GM21423 (cell line): Measurements from ENCODE around the gene TCEAL4.

Source experiments
- ATAC-seq: cut with Tn5 transposase; IDR thresholded peaks from one replicate; pipeline ENCODE4 v1.9.1; 2021; ENCODE audit warnings: mild to moderate bottlenecking, moderate library complexity; ENCODE audit not compliant: unreplicated experiment

TCEAL4 gene

DNA sequence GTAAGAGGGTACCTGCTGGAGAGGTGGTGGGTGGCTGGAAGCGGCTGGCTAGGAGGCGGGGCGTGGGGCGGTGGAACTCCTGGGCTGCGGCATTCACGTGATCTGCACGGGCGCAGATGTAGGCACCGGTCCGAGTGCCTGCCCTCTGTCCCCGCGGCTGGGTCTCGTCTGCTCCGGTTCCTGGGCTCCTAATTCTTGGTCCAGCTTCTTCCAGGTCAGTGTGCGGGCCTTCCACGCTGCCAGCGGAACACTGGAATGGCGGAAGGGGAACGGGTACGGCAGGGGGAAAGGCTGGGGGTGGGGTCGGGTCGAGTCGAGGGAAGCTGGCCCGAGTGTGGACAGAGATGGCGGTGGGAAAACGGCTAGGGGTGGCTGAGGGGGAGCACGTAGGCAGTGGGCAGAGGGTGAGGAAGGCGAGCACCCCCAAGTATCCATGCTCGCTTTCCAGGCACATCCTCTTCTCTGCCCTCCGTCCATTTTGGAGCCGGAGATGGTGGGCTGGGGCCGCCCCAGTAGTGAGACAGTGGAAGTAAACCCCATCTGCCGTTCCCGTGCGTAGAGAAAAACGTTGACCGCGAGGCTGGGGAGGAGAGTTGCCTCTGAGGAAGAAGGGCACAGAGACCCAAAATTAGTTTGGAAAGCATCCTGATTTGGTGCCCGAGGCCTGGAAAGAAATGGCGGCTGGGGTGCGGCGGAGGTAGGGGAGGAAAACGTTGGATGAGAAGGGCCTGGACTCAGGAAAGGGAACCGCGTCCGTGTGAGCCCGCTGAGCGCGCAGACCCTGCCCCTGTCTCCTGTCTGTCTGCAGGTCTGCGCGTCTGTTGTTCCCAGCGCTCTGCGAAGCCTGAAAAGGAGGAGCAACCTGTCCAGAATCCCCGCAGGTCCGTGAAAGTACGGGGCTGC is at the start of gene TCEAL4:
TCEAL4 (plus strand) TSS at position 105 of the 903 bp plus-strand sequence. CDS start 1,161 bp downstream, outside the sequence.
- peak; percentile 89 for ATAC-seq

DNA sequence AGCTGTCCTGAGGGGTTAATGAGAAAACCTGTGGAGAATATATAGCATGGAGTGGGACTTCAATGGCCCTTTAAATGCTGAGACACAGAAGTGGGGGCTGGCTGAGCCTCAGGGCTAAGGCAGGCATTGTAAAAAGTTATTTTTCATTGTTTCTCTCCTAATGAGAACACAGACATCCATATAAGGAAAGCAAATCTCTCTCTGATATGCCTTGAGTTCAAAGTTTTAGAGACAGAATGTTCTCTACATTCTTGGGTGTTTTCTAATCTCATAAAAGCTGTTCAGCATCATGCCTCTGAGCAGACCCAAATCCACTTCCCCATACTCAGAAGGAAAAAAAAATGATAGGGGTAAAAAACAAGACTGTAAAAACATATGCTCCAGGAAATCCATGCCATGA is 49.2 kb upstream of the TCEAL4 start:
- no peak for ATAC-seq

DNA sequence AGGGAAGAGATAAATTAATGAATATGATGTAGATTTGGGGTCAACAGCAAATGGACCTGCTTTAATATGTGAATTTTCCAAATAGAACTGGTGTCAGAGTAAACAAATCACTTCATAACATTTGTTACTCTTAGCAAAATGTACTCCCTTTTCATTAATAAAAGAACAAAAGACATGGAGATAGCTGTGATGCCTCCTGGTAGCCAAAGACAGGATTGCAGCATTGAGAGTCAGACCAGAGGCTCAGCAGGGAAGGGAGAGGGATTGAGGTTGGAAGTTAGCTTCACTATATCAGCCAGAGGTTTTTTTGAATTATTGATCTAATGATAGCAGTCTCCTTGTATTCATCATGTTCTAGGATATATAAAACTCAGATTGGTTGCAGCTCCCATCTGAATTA is 48.6 kb upstream of the TCEAL4 start:
- no peak for ATAC-seq

DNA sequence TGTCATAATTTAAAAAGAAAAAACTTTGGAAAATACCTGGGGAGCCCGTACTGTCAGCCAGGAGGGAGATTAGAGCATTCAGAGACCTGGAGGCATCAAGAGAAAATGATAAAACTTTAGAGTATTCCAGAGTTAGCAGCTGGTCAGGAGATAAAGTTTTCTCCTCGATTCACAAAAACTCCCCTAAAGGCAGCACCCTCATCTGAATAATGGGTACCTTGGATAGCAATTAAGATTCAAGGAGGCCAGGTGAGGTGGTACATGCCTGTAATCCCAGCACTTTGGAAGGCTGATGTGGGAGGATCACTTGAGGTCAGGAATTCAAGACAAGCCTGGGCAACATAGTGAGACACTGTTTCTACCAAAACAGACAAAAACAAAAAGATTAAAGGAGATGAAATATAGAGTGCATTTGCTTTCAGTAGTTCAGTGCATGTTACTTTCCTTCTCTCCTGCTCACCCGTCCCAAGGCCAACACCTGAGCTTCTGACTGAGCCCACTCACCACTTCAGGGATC is 47.4 kb upstream of the TCEAL4 start:
- no peak for ATAC-seq

DNA sequence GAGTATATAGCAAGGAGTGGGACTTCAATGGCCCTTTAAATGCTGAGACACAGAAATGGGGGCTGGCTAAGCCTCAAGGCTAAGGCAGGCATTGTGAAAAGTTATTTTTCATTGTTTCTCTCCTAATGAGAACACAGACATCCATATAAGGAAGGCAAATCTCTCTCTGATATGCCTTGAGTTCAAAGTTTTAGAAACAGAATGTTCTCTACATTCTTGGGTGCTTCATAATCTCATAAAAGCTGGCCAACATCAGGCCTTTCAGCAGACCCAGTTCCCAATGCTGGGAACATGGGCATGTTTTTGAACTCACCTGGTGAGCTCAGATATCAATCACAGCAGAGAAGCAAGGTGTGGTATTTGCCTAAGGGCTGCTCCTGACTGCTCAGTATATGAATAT is 46.6 kb upstream of the TCEAL4 start:
- no peak for ATAC-seq

DNA sequence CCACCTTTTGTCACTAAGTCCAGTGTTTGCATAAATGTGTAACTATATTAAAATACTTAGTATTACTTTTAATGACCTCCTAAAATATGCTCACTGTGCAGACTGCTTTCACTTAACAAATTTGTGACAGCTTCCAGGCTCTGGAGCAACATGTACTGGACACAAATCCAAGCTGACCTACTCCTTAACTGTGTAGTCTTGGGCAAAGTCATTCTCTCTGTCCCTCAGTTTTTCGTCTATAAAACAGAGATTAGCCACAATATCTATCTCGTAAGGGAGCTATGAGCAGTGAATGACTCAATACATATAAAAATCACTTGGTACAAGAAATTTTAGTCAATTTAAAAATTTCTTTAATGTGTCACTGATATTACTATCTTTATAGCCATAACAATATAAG is 45.6 kb upstream of the TCEAL4 start:
- ATAC-seq = no peak

DNA sequence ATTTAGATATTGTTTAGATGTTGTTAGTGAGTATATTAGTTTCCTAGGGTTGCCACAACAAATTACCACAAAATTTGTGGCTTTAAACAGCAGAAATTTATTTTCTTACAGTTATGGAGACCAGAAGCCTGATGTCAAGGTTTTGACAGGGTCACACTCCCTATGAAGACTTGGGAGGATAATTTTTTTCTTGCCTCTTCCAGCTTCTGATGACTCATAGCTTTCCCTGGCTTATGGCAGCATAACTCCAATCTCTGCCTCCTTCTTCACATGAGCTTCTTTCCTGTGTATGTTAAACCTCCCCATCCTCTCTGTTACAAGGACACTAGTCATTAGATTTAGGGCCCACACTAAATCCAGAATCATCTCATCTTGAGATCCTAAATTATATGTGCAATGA is 45.2 kb upstream of the TCEAL4 start:
- ATAC-seq = no peak

DNA sequence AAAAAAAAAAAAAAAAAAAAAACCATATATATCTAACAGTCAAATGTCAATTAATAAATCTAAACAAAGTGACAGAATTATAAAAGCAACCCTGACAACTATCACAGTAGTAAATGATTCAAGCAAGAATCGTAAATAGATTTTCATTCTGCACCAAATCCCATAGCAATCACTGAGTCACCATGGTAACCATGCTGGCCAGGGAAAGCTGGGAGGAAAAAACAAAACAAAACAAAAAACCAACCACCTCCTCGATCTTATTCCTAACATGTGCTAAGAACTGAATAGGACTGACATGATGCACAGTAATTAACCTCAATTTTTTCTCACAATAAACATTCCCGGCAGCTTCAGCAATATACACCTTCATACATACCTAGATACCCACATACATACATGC is 35.4 kb upstream of the TCEAL4 start:
- no peak for ATAC-seq

DNA sequence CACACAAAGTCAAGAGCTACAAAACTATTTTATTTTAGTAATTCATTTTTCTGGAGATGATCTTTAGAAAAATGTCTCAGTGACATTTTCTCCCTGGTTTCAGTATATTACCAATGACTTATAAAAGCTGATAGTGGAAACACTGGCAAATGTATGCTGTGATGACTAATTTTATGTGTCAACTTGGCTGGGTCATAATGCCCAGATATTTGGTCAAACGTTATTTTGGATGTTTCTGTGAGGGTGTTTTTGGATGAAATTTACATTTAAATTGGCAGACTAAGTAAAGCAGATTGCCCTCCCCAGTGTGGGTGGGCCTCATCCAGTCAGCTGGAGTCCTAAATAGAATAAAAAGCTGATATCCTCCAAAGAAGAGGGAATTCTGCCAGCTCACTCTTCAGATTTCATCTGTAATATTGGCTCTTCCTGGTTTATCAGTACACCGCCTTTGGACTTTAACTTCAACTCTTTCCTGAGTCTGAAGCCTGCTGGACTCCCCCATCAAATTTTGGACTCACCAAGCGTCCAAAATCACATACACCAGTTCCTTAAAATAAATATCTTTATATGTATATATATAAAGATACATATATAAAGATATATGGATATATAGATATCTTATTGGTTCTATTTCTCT is 34.8 kb upstream of the TCEAL4 start:
- no peak for ATAC-seq

DNA sequence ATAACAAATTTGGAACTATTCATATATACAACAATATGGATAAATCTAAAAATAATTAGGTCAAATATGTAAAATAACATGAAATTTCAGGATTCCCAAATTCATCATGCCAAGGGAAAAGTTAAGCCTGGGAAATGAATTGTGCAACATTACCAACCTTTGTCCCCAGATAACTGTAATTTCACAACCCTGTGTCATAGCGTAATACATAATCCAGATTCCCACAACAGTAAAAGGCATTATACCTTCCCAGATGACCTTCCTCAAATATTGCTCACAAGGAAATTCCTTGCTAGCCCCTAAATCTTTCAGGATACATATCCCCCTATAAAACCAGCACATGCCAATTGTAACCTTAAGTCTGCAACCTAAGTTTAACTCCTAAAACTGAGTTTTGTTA is 33.1 kb upstream of the TCEAL4 start:
- no peak for ATAC-seq

DNA sequence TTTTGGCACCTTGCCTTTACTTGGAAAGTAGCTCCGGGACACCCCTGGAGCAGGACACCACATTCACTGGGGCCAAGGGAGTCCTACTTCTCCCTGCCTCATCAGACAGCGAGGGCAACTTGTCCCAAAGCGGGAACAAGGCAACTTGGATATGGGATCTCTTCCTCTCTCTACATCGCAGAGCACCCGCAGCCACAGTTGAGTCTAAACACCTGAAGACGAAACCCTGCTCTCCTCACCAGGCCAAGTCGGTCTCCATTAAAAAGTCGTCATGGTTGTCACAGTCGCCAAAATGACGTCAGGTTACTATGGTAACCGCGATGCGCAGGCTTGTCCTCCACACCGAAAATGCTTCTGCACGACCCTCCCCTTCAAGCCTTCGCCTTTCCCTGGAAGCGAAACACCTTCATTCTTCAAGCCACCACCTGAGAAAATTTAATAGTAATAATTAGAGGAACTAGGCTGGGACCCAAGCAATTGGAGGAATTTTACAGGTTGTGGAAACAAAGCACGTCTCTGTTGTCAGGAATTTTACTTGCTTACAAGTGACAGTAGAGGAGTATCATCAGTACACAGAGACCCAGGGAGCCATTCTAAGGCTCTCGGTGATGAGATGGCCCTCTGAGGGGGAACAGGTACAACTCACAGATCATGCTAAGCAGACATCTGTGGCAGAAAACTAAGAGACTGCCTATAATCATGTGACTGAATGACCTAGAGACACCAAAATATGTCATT is 30.5 kb upstream of the TCEAL4 start:
- ATAC-seq = peak; percentile 94

DNA sequence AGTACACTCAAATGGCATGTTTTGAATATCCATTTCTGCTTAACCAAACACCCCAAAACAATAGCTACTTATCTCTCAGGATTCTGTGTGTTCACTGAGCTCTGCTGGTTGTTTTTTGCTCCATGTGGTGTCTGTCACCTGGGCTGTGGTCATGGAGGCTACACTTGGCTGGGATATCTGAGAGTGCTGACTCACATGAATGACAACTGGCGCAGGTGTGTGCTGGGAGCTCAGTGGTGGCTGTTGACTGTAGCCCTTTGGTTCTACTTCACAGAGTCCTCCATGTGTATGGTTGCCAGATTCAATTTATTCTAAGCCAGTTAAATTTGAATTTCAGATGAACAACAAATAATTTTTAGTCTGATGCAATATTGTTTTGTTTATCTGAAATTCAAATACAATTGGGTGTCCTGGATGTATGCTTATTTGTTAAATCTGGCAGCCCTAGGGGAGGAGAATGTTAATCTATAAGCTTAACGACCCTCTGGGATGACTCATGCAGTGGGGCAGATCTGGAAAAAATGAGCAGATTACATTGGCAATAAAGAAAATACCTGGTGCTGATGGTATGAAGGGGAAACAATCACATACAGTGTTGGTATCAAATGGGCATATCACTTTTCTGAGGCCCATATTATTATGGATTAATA is 28.2 kb upstream of the TCEAL4 start:
- no peak for ATAC-seq

DNA sequence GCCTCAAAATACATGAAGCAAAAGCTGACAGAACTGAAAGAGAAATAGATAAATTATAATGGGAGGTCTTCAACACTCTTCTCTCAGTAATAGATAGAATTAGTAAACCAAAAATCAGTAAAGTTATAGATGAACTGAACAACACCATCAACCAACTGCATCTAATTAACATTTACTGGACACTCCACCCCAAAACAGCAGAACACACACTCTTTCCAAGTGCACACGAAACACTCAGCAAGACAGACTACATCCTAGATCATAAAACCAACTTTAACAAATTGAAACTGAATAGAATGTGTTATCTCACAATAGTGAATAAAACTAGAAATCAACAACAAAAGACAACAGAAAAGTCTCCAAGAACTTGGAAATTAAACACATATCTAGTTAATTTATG is 25.1 kb upstream of the TCEAL4 start:
- no peak for ATAC-seq

DNA sequence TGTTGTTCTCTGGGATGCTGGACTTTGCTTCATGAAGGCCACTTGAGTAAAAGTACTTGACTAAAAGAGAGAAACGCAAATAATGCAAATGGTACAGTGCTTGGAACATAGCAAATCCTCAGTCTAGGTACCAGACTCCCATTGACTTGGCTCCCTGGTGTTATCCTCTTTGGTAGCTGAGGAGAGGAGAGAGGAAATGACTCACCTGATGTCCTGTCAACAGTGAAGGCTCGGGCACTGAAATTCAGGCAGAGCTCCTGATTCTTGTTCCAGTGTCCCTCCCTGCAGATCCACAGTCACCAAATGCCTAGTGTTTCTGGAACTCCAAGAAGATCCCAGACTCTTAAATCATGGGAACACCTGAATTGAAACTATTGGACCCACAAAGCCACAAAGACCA is 22.5 kb upstream of the TCEAL4 start:
- no peak for ATAC-seq

DNA sequence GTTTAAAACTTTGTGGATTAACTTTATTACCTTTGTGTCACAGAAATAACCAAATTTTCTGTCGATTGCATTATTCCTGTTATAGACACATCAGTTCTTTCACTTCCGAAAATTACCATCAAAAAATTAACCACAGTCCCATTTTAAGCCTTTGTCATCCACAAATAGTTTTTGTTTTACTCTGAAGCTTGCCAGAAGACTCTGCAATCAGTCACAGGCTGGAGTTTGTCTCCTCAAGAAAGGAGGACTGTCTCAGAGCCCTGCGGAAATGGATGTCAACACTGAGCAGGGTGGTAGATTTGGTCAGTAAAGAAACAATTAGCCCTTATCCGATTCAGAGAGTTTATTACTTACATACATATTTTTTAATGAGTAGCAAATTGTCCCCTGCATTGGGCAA is 20.1 kb upstream of the TCEAL4 start:
- no peak for ATAC-seq

DNA sequence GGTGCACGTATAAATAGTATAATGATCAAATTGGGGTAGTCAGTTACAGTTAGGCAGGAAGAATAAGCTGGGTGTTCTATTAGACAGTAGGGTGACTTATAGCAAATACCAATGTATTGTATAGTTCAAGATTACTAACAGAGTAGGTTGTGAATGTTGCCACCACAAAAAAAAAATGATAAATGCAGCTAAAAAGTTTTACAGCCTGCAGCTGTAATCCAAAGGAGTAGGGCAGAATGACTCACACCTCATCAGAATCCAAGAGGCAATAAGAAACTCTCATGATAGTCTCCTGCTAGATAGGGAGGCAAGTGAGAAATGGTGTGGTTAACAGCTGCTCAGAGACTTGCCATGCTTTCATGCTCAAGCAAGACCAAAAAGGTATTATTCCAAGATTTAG is 19.6 kb upstream of the TCEAL4 start:
- no peak for ATAC-seq

DNA sequence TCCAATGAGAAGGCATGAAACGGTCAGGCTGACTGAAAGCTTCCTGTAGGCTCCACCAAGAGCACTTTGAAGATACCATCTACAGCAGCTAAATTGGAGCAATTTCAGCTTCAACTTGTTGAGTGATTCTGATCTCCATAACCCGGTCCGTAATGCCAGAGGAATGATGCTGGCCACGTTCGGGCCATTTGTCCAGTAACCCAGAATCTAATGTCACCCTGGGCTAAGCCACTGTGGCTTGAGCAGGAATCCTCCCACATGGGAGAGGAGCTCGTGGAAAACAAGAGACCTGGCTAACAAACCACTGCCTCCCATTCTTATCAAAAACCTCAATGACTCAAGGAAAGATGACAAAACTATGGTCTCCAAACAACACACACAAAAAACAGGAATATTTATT is 14.2 kb upstream of the TCEAL4 start:
- no peak for ATAC-seq

DNA sequence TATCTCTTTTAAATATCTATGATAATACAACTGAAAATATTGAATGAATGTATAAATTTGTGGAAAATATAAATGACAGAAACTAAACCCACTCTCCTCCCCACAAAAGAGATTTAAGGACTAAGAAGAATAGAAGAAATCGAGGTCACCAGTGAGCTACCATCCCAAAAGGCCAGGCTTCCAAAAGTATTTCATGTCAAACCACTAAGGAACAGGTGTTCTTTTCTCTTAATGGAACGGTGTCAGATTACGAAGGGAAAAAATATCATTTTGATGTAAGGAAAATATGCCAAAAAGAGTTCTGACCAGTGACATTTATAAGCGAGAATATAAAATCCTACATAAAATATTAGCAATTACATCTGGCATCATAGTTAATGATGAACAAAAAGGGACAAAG is 13.6 kb upstream of the TCEAL4 start:
- no peak for ATAC-seq

DNA sequence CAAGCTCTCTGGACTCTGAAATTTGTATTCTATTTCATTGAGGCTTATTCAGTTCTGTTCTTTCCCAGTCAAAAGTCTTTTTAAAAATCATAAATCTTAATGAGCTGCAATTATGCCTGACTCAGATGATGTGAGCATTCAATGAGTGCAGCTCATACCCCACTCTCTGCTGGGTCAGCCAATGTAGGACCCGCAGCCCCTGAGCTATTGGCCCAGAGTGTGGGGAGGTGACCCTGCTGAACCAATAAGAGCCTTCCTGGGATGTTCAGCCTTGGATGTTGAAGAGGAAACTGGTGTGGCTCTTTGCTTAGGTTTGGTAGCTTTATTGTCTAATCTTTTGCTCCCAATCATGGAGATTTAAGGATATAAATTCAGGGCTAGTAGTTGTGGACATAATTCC is 12.1 kb upstream of the TCEAL4 start:
- ATAC-seq = no peak

DNA sequence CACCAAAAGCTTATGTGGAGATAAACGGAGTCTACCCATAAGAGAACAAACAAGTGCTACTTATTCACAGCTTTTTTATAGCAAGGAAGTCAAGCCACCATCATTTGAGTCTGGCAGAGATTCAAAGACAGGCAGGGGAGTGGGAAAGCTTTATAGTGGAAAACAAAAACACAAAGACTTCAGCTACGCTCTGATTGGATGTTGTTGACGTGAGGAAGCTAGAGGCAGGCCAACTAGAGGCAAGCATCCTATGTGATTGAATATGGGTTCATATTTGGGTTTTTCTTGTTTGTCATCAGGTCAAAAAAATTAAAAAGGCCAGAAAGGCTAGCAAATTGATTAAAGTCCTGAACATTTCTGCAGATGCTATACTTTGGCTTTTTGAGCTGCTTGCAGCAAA is 719 bp upstream of the TCEAL4 start:
- no peak for ATAC-seq

DNA sequence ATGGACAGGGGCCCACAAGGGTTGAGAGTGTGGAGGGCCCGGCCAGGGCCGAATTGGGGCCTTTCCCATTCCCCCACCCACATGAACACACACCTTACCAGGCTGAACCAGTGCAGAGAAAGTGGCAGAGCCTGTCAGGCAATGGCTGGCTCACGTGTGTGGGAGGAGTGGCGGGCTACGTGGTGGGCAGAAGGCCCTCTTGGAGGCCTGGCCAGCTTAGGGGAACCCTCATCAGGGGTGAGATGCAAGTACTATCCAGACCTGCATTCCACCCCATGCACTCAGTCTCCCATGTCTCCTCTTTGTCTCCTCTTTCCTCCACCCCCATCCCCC is 965 bp downstream of the TCEAL4 start:
- ATAC-seq = no peak
